H1 (cell line): ENCODE measurements around the gene TRIM44. TPM values are rescaled to one million over a fixed set of nuclear protein-coding genes. Genes with fewer than 3 reads are reported as not detected.

Source experiments
- CTCF ChIA-PET: fragments of 300-600 bp; sonication (Branson Sonifier 250); formaldehyde crosslinking; loops from one replicate; lab custom pipeline; 2021; ENCODE audit not compliant: partially characterized antibody; lab: Charles Lee
- POLR2A ChIA-PET: fragments of 300-600 bp; sonication (Branson Sonifier 250); formaldehyde crosslinking; loops from one replicate; lab custom pipeline; 2021; ENCODE audit warnings: inconsistent platforms; ENCODE audit not compliant: partially characterized antibody; lab: Charles Lee
- DNase-seq, 2 experiments: peaks; one replicate each; pipeline versions ENCODE4 v3.0.0 to v3.0.0-alpha.2; 2010 to 2022; ENCODE audit warnings: low spot score in 2 of 2, low read depth in 1 of 2, mixed read lengths in 1 of 2
- FAIRE-seq: peaks from 2 replicates; lab custom pipeline; 2011; peaks lifted over from hg19 to GRCh38; lab: Jason Lieb, UNC
- H2AFZ ChIP-seq: 2 replicates; pipeline ENCODE4 v1.8.1; 2012; ENCODE audit warnings: low read length, inconsistent platforms
- H2AK5ac ChIP-seq: 2 replicates; pipeline ENCODE4 v1.6.1; 2013; ENCODE audit warnings: low read depth, low read length
- H2BK120ac ChIP-seq: replicated peaks from 2 replicates; pipeline ENCODE3; 2013; ENCODE audit warnings: low read depth, low read length, inconsistent platforms
- H2BK12ac ChIP-seq: 2 replicates; pipeline ENCODE4 v1.6.1; 2013; ENCODE audit warnings: low read depth, low read length
- H2BK15ac ChIP-seq: 2 replicates; pipeline ENCODE4 v1.6.1; 2013; ENCODE audit warnings: low read length
- H2BK20ac ChIP-seq: 2 replicates; pipeline ENCODE4 v1.6.1; 2013; ENCODE audit warnings: low read length
- H2BK5ac ChIP-seq: 2 replicates; pipeline ENCODE4 v1.6.1; 2013; ENCODE audit warnings: low read depth, low read length
- H3K14ac ChIP-seq: 2 replicates; pipeline ENCODE4 v1.6.1; 2013; ENCODE audit warnings: inconsistent platforms; ENCODE audit not compliant: insufficient read length
- H3K18ac ChIP-seq: 2 replicates; pipeline ENCODE4 v1.6.1; 2013; ENCODE audit warnings: low read length; ENCODE audit errors: extremely low read depth
- H3K23ac ChIP-seq: 2 replicates; pipeline ENCODE4 v1.6.1; 2013; ENCODE audit warnings: inconsistent platforms; ENCODE audit not compliant: insufficient read length
- H3K23me2 ChIP-seq: 2 replicates; pipeline ENCODE4 v1.6.1; 2013; ENCODE audit warnings: low read depth, low read length
- H3K27ac ChIP-seq: 2 replicates; pipeline ENCODE4 v1.6.1; 2011; ENCODE audit warnings: low read depth, low read length, inconsistent platforms
- H3K27me3 ChIP-seq, 4 experiments: replicated peaks in 1 of 4; 1 replicate in 1 of 4; 2 replicates in 3 of 4; pipeline versions ENCODE4 v1.6.1 to v1.8.1; 2011 to 2013; ENCODE audit warnings: low read length in 3 of 4, mild to moderate bottlenecking in 3 of 4, inconsistent platforms in 2 of 4, mixed read lengths in 2 of 4, moderate library complexity in 1 of 4; ENCODE audit not compliant: control insufficient read depth in 3 of 4, insufficient read depth in 3 of 4; ENCODE audit errors: extremely low read depth in 1 of 4
- H3K36me3 ChIP-seq, 4 experiments: 2 replicates each; pipeline versions ENCODE4 v1.6.1 to v1.8.1; 2011 to 2013; ENCODE audit warnings: mild to moderate bottlenecking in 4 of 4, low read length in 3 of 4, moderate library complexity in 2 of 4, control low read depth in 1 of 4, inconsistent platforms in 1 of 4; ENCODE audit not compliant: insufficient read depth in 4 of 4, control insufficient read depth in 2 of 4
- H3K4ac ChIP-seq: replicated peaks from 2 replicates; pipeline ENCODE3; 2013; ENCODE audit warnings: low read length, low read depth, mixed read lengths, inconsistent platforms; ENCODE audit not compliant: insufficient read length
- H3K4me1 ChIP-seq, 4 experiments: replicated peaks in 1 of 4; 1 replicate in 1 of 4; 2 replicates in 3 of 4; pipeline versions ENCODE4 v1.6.1 to v1.8.1; 2011 to 2013; ENCODE audit warnings: low read length in 3 of 4, inconsistent platforms in 2 of 4, mixed read lengths in 1 of 4; ENCODE audit not compliant: insufficient read depth in 4 of 4, control insufficient read depth in 3 of 4
- H3K4me2 ChIP-seq, 2 experiments: 2 replicates each; pipeline versions ENCODE4 v1.6.1 to v1.8.1; 2011 to 2013; ENCODE audit warnings: low read depth in 2 of 2, low read length in 2 of 2, control low read depth in 1 of 2, inconsistent platforms in 1 of 2, mild to moderate bottlenecking in 1 of 2; ENCODE audit not compliant: insufficient read depth in 1 of 2
- H3K4me3 ChIP-seq, 4 experiments: fragments of 200-600, 300-600 bp in 1 of 4; sonication (generic), shearing (Covaris generic), sonication (Bioruptor Twin) in 1 of 4; 2 replicates each; pipeline versions ENCODE4 v1.5.1 to v1.8.1; 2011 to 2016; ENCODE audit warnings: low read length in 4 of 4, low read depth in 3 of 4, control low read depth in 2 of 4, inconsistent platforms in 2 of 4, mild to moderate bottlenecking in 2 of 4, mixed read lengths in 1 of 4, moderate library complexity in 1 of 4; ENCODE audit not compliant: insufficient read depth in 2 of 4; ENCODE audit errors: extremely low read depth in 1 of 4
- H3K56ac ChIP-seq: replicated peaks from 2 replicates; pipeline ENCODE3; 2013; ENCODE audit warnings: low read depth, mild to moderate bottlenecking, mixed read lengths, low read length, inconsistent platforms; ENCODE audit not compliant: insufficient read length
- H3K79me1 ChIP-seq: 2 replicates; pipeline ENCODE4 v1.6.1; 2013; ENCODE audit warnings: low read depth, low read length, control low read depth
- H3K79me2 ChIP-seq, 2 experiments: 2 replicates each; pipeline versions ENCODE4 v1.6.1 to v1.8.1; 2012 to 2013; ENCODE audit warnings: low read length in 2 of 2, mild to moderate bottlenecking in 2 of 2, inconsistent platforms in 1 of 2; ENCODE audit not compliant: insufficient read depth in 2 of 2, control insufficient read depth in 1 of 2
- H3K9ac ChIP-seq, 4 experiments: replicated peaks in 1 of 4; 1 replicate in 1 of 4; 2 replicates in 3 of 4; pipeline versions ENCODE4 v1.6.1 to v1.8.1; 2011 to 2013; ENCODE audit warnings: low read depth in 3 of 4, low read length in 3 of 4, control low read depth in 2 of 4, mild to moderate bottlenecking in 2 of 4, moderate library complexity in 2 of 4, inconsistent platforms in 1 of 4; ENCODE audit errors: extremely low read depth in 1 of 4
- H3K9me3 ChIP-seq, 2 experiments: 2 replicates each; pipeline versions ENCODE4 v1.6.1 to v1.8.1; 2012 to 2013; ENCODE audit warnings: mild to moderate bottlenecking in 2 of 2, moderate library complexity in 2 of 2, control low read depth in 1 of 2, inconsistent platforms in 1 of 2, low read depth in 1 of 2, low read length in 1 of 2, mixed read lengths in 1 of 2; ENCODE audit not compliant: insufficient read depth in 2 of 2
- H4K20me1 ChIP-seq, 2 experiments: replicated peaks in 1 of 2; 2 replicates each; pipeline versions ENCODE3 to v1.8.1; 2011 to 2013; ENCODE audit warnings: inconsistent platforms in 2 of 2, low read length in 2 of 2, mild to moderate bottlenecking in 1 of 2; ENCODE audit not compliant: insufficient read depth in 2 of 2, control insufficient read depth in 1 of 2
- H4K5ac ChIP-seq: 2 replicates; pipeline ENCODE4 v1.6.1; 2013; ENCODE audit warnings: low read length, low read depth, mixed read lengths, inconsistent platforms; ENCODE audit not compliant: insufficient read length
- H4K8ac ChIP-seq: 2 replicates; pipeline ENCODE4 v1.8.0; 2013; ENCODE audit warnings: mild to moderate bottlenecking, moderate library complexity, low read length, inconsistent platforms; ENCODE audit not compliant: insufficient read depth; ENCODE audit errors: extremely low read depth
- H4K91ac ChIP-seq: replicated peaks from 2 replicates; pipeline ENCODE3; 2013; ENCODE audit warnings: low read length, mixed read lengths, inconsistent platforms; ENCODE audit not compliant: insufficient read length
- BACH1 ChIP-seq: IDR thresholded peaks from 2 replicates; pipeline ENCODE4 v1.6.1; 2012; ENCODE audit warnings: low read length, improper control_type of control experiment
- CBX8 ChIP-seq: fragments of 300-800, 300-1000 bp; sonication (generic); IDR thresholded peaks from 2 replicates; pipeline ENCODE4 v1.7.1; 2016; ENCODE audit warnings: low read depth, low read length, borderline replicate concordance
- CHD2 ChIP-seq: IDR thresholded peaks from 2 replicates; pipeline ENCODE4 v1.6.1; 2012; ENCODE audit warnings: low read length, improper control_type of control experiment
- EGR1 ChIP-seq: IDR thresholded peaks from 2 replicates; pipeline ENCODE4 v1.6.1; 2011; ENCODE audit warnings: low read depth, low read length, borderline replicate concordance
- EP300 ChIP-seq, 2 experiments: IDR thresholded peaks; 1 replicate in 1 of 2; 2 replicates in 1 of 2; pipeline ENCODE4 v1.6.1; 2011 to 2012; ENCODE audit warnings: low read depth in 2 of 2, low read length in 2 of 2, mild to moderate bottlenecking in 2 of 2, borderline replicate concordance in 1 of 2, inconsistent platforms in 1 of 2, moderate library complexity in 1 of 2
- GABPA ChIP-seq: IDR thresholded peaks from 2 replicates; pipeline ENCODE4 v1.6.1; 2011; ENCODE audit warnings: mild to moderate bottlenecking, low read length, moderate library complexity, borderline replicate concordance; ENCODE audit not compliant: insufficient read depth
- RNF2 ChIP-seq: fragments of 200-900, 300-1000 bp; sonication (generic); IDR thresholded peaks from 2 replicates; pipeline ENCODE4 v1.7.1; 2016; ENCODE audit warnings: borderline replicate concordance, low read depth, mild to moderate bottlenecking, antibody characterized with exemption, low read length; ENCODE audit not compliant: poor library complexity, severe bottlenecking; ENCODE audit errors: missing control alignments
- SIN3A ChIP-seq, 2 experiments: IDR thresholded peaks in 1 of 2; conservative IDR thresholded peaks in 1 of 2; 2 replicates each; pipeline ENCODE4 v1.6.1; 2011 to 2012; ENCODE audit warnings: low read length in 2 of 2, improper control_type of control experiment in 1 of 2, low read depth in 1 of 2, mild to moderate bottlenecking in 1 of 2
- SP2 ChIP-seq: IDR thresholded peaks from 2 replicates; pipeline ENCODE4 v1.6.1; 2012; ENCODE audit warnings: mild to moderate bottlenecking, low read length, inconsistent platforms
- WGBS, 2 experiments: shearing (Covaris generic) in 1 of 2; methylation state at CpG; one replicate each; pipeline versions ENCODE4 v1.1.6 to v1.1.7; 2013 to 2015; ENCODE audit warnings: low lambda C conversion rate in 2 of 2, mixed read lengths in 2 of 2, inconsistent platforms in 1 of 2, low coverage in 1 of 2, missing lambda C conversion rate in 1 of 2; ENCODE audit not compliant: insufficient replicate concordance in 2 of 2, insufficient coverage in 1 of 2, insufficient read length in 1 of 2; ENCODE audit errors: extremely low coverage in 1 of 2, missing lambda C conversion rate in 1 of 2; 5-methylcytosine and 5-hydroxymethylcytosine counted together
- polyA plus RNA-seq, 7 experiments: library from polyadenylated mRNA; depleted of rRNA in 3 of 7; stranded (reverse) in 5 of 7; unstranded in 2 of 7; fragments of >200 nt in 5 of 7; fragments of 200-250 nt in 2 of 7; gene quantifications; 1 replicate in 5 of 7; 2 replicates in 1 of 7; 4 replicates in 1 of 7; pipeline versions ENCODE4 v1.2.1 to v1.2.3, GENCODE V29; 2011 to 2013; ENCODE audit warnings: missing spikeins in 2 of 7, mixed read lengths in 2 of 7
- total RNA-seq: library from RNA; stranded (reverse); fragmentation: NEBNext Ultra II Directional; extraction: Animal tissue kit (Norgen Biotek cat#: 25700); gene quantifications from 2 replicates; pipeline ENCODE4 v1.2.1, GENCODE V29; 2021
- TF ChIP-seq, protein P1 (sequence below): IDR thresholded peaks from 2 replicates; pipeline ENCODE4 v1.6.1; 2012; ENCODE audit warnings: inconsistent platforms
- TF ChIP-seq, protein P2 (sequence below): IDR thresholded peaks from 2 replicates; pipeline ENCODE4 v1.6.1; 2011; ENCODE audit warnings: low read length, improper control_type of control experiment

Gene TRIM44
- total and polyA plus RNA-seq, 2 of the 8 experiments (the other 6 are each of a cell fraction or from before 2014, with no cell fraction given) = 13.9 to 34.4 TPM

- CTCF ChIA-PET = no interaction called here
- Histone ChIP-seq H3K4ac (no peak overlapping the region), H3K56ac (no peak overlapping the region), H2BK20ac (no peak overlapping the region), H2AK5ac (no peak overlapping the region), H2AFZ (no peak overlapping the region), H3K9ac (no peak overlapping the region), H3K9me3 (no peaks in the 10 kb centered on the region), H3K4me1 (no peaks in the 10 kb centered on the region), H3K79me2 (no peaks in the 10 kb centered on the region), H2BK120ac (no peak overlapping the region), H4K91ac (no peak overlapping the region), H3K23me2 (no peaks in the 10 kb centered on the region), H2BK15ac (no peak overlapping the region), H3K27me3 (no peaks in the 10 kb centered on the region), H3K4me2 (no peak overlapping the region), H3K27ac (no peak overlapping the region), H3K23ac (no peak overlapping the region), H3K14ac (no peak overlapping the region), H4K20me1 (no peaks in the 10 kb centered on the region), H4K8ac (no peak overlapping the region), H3K36me3 (no peaks in the 10 kb centered on the region), H2BK5ac (no peak overlapping the region), H2BK12ac (no peak overlapping the region), H3K18ac (no peak overlapping the region), H3K79me1 (no peaks in the 10 kb centered on the region), H3K4me3 (no peak overlapping the region), H4K5ac (no peak overlapping the region)
- WGBS, 2 experiments = 71% methylated on average over 1 of the region's 1 CpG; no CpG with 5 or more reads in 1 of the 2 experiments
- TF ChIP-seq BACH1 = no peak
- TF ChIP-seq GABPA = no peak
- no peak for TF ChIP-seq EGR1
- TF ChIP-seq, protein P1, sequence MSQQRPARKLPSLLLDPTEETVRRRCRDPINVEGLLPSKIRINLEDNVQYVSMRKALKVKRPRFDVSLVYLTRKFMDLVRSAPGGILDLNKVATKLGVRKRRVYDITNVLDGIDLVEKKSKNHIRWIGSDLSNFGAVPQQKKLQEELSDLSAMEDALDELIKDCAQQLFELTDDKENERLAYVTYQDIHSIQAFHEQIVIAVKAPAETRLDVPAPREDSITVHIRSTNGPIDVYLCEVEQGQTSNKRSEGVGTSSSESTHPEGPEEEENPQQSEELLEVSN = no peak
- no peak for TF ChIP-seq SP2
- no peak for TF ChIP-seq CBX8
- TF ChIP-seq, protein P2, sequence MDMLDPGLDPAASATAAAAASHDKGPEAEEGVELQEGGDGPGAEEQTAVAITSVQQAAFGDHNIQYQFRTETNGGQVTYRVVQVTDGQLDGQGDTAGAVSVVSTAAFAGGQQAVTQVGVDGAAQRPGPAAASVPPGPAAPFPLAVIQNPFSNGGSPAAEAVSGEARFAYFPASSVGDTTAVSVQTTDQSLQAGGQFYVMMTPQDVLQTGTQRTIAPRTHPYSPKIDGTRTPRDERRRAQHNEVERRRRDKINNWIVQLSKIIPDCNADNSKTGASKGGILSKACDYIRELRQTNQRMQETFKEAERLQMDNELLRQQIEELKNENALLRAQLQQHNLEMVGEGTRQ = no peak
- no peak for TF ChIP-seq EP300 (IDR thresholded peaks at IDR 0.05; ENCODE audit: borderline replicate concordance in 1 of 2, low read depth in 2 of 2, low read length in 2 of 2)
- no peak for TF ChIP-seq CHD2
- no peak for TF ChIP-seq SIN3A (conservative IDR thresholded peaks at IDR 0.05 in 1 of 2, IDR thresholded peaks at IDR 0.05 in 1 of 2; ENCODE audit: low read depth in 1 of 2, low read length in 2 of 2)
- TF ChIP-seq RNF2 = no peak
- POLR2A ChIA-PET = no interaction called here
- FAIRE-seq = no peak
- no peak for DNase-seq
These were observed 30.3 kb upstream of the TRIM44 start for GRCh38 chr11:35632301-35632700.
